ENCODE data around the gene KIAA1755.
"Not testable (repeated sequence)": the region's sequence is repeated elsewhere in the genome, so short reads cannot be mapped to it uniquely, and the experiment has no call there.

KIAA1755 gene

GRCh38 chr20:38252292-38253288 is 7.9 kb downstream of the KIAA1755 start:
- Histone ChIP-seq H3K27ac (peak overlapping the region; percentile 97), H3K4me3 (ENCODE audit: low read depth, low read length) (no peak overlapping the region), H3K36me3 (replicated peaks) (peaks cover 94% of the 10 kb centered on the region), H3K27me3 (replicated peaks) (no peaks in the 10 kb centered on the region)
- no peak for DNase-seq
- TF ChIP-seq, protein P1, sequence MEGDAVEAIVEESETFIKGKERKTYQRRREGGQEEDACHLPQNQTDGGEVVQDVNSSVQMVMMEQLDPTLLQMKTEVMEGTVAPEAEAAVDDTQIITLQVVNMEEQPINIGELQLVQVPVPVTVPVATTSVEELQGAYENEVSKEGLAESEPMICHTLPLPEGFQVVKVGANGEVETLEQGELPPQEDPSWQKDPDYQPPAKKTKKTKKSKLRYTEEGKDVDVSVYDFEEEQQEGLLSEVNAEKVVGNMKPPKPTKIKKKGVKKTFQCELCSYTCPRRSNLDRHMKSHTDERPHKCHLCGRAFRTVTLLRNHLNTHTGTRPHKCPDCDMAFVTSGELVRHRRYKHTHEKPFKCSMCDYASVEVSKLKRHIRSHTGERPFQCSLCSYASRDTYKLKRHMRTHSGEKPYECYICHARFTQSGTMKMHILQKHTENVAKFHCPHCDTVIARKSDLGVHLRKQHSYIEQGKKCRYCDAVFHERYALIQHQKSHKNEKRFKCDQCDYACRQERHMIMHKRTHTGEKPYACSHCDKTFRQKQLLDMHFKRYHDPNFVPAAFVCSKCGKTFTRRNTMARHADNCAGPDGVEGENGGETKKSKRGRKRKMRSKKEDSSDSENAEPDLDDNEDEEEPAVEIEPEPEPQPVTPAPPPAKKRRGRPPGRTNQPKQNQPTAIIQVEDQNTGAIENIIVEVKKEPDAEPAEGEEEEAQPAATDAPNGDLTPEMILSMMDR (IDR thresholded peaks at IDR 0.05; ENCODE audit: low read depth, low read length, missing control alignments): no peak
- in situ Hi-C loops (cut with HindIII; ENCODE audit: low pct_ligation_motif_present, low sequenced_read_pairs): no loop called here

- peaks cover 96% of the 10 kb centered on the region for H3K36me3 ChIP-seq (replicated peaks)
- H3K4me3 ChIP-seq (ENCODE audit: low read depth, low read length); H3K27me3 ChIP-seq (replicated peaks); in situ Hi-C loops (cut with HindIII; ENCODE audit: low pct_ligation_motif_present, low sequenced_read_pairs); DNase-seq: not testable (repeated sequence)
- peak overlapping the region; percentile 97 for H3K27ac ChIP-seq
Observed at GRCh38 chr20:38251441-38251840, 9.1 kb downstream of the KIAA1755 start.

GRCh38 chr20:38250609-38251008 is 9.9 kb downstream of the KIAA1755 start:
- DNase-seq: no peak
- in situ Hi-C loops (cut with HindIII; ENCODE audit: low pct_ligation_motif_present, low sequenced_read_pairs): no loop called here
- TF ChIP-seq, protein P1 (IDR thresholded peaks at IDR 0.05; ENCODE audit: low read depth, low read length, missing control alignments): no peak
- Histone ChIP-seq H3K27me3 (replicated peaks) (no peaks in the 10 kb centered on the region), H3K4me3 (ENCODE audit: low read depth, low read length) (no peak overlapping the region), H3K27ac (peak overlapping the region; percentile 8), H3K36me3 (replicated peaks) (peaks cover 96% of the 10 kb centered on the region)

- no peaks in the 10 kb centered on the region for H3K27me3 ChIP-seq (replicated peaks)
- in situ Hi-C loops (cut with HindIII; ENCODE audit: low pct_ligation_motif_present, low sequenced_read_pairs): no loop called here
- peak overlapping the region; percentile 8 for H3K27ac ChIP-seq
- TF ChIP-seq, protein P1 (IDR thresholded peaks at IDR 0.05; ENCODE audit: low read depth, low read length, missing control alignments): no peak
- peaks cover 96% of the 10 kb centered on the region for H3K36me3 ChIP-seq (replicated peaks)
- no peak for DNase-seq
- no peak overlapping the region for H3K4me3 ChIP-seq (ENCODE audit: low read depth, low read length)
Observed at GRCh38 chr20:38249536-38250310, 10.8 kb downstream of the KIAA1755 start.

DNA sequence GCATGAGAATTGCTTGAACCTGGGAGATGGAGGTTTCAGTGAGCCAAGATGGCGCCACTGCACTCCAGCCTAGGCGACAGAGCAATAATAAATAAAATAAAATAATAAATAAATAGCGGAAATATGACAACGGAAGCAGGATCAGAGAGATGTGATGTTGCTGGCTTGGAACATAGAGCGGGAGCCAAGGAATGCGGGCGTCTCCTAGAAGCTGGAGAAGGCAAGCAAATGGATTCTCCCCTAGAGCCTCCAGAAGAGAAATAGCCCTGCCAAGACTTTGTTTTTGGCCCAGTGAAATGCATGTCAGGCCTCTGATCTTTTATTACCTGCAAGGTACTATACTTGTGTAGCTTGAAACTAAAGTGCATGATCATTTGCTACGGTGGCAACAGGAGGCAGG is 12.4 kb downstream of the KIAA1755 start:
- no peaks in the 10 kb centered on the region for H3K27me3 ChIP-seq (replicated peaks)
- DNase-seq: no peak
- in situ Hi-C loops (cut with HindIII; ENCODE audit: low pct_ligation_motif_present, low sequenced_read_pairs): no loop called here
- no peak overlapping the region for H3K4me3 ChIP-seq (ENCODE audit: low read depth, low read length)
- H3K36me3 ChIP-seq (replicated peaks): peaks cover 96% of the 10 kb centered on the region
- TF ChIP-seq, protein P1 (IDR thresholded peaks at IDR 0.05; ENCODE audit: low read depth, low read length, missing control alignments): no peak
- H3K27ac ChIP-seq: no peak overlapping the region

GRCh38 chr20:38247725-38248124 is 12.8 kb downstream of the KIAA1755 start:
- H3K27me3 ChIP-seq (replicated peaks); in situ Hi-C loops (cut with HindIII; ENCODE audit: low pct_ligation_motif_present, low sequenced_read_pairs); DNase-seq; H3K4me3 ChIP-seq (ENCODE audit: low read depth, low read length): not testable (repeated sequence)
- H3K36me3 ChIP-seq (replicated peaks): peaks cover 96% of the 10 kb centered on the region
- H3K27ac ChIP-seq: peak overlapping the region; percentile 63

Measured in brain microvascular endothelial cell (primary cell).